Measurements from ENCODE around the gene SLC52A3. TPM values are rescaled to one million over a fixed set of nuclear protein-coding genes. Genes with fewer than 3 reads are reported as not detected.
A peak's percentile ranks its signal among the peaks of the same experiment; 100 is the strongest.

The SLC52A3 gene
- total and polyA plus RNA-seq, 2 of the 13 experiments (the other 11 are each of a cell fraction or from before 2014, with no cell fraction given) = 0.03 TPM; not detected in 1

DNA sequence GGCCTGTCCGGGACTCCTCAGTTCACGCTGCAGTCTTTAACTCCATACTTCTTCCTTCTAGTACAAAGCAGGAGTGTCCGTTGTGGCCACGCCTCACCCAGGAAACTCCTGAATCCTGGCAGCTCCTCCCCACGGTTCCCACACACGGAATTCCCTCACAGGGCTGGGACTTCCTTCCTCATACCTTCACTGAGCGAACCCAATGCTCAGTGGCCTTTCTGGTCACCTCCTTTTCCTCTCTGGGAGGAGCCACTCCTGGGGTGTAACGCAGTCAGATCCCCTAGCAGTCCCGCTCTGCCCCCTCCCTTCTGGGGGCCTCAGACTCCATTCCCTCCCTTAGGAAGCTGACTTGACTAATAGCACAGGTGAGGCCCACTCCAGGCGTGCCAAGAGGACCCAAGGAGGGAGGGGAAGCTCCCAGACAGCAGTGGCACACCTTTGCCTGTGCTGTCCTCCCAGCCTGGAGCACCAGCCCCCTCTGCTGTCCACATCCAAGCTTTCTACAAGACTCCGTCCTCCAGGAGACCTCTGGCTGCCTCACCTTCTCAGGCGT is at the start of gene SLC52A3 (continued):
- TF ChIP-seq, protein P1, sequence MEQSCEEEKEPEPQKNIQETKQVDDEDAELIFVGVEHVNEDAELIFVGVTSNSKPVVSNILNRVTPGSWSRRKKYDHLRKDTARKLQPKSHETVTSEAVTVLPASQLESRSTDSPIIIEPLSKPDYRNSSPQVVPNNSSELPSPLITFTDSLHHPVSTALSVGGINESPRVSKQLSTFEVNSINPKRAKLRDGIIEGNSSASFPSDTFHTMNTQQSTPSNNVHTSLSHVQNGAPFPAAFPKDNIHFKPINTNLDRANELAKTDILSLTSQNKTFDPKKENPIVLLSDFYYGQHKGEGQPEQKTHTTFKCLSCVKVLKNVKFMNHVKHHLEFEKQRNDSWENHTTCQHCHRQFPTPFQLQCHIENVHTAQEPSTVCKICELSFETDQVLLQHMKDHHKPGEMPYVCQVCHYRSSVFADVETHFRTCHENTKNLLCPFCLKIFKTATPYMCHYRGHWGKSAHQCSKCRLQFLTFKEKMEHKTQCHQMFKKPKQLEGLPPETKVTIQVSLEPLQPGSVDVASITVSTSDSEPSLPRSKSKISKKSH (CRISPR knock-in tag; IDR thresholded peaks at IDR 0.05; ENCODE audit: borderline replicate concordance) = peak; percentile 47; the same call in 1 of the 2 replicates
- no peak for TF ChIP-seq ZNF234 (CRISPR knock-in tag; conservative IDR thresholded peaks at IDR 0.05)
- no peak for TF ChIP-seq JDP2 (CRISPR knock-in tag; IDR thresholded peaks at IDR 0.05; ENCODE audit: borderline replicate concordance)
- no peak for TF ChIP-seq TBX3 (IDR thresholded peaks at IDR 0.05; ENCODE audit: borderline replicate concordance)
- no peak for TF ChIP-seq ZNF124 (CRISPR knock-in tag; IDR thresholded peaks at IDR 0.05)
- peak; percentile 26; the same call in 1 of the 2 replicates for TF ChIP-seq SMC3 (IDR thresholded peaks at IDR 0.05; ENCODE audit: low read length)
- TF ChIP-seq HNF1B (CRISPR knock-in tag; IDR thresholded peaks at IDR 0.05) = peak; percentile 46; the same call in 1 of the 2 replicates
- TF ChIP-seq SALL1 (CRISPR knock-in tag; IDR thresholded peaks at IDR 0.05) = peak; percentile 25; the same call in 1 of the 2 replicates
- TF ChIP-seq, protein P2, sequence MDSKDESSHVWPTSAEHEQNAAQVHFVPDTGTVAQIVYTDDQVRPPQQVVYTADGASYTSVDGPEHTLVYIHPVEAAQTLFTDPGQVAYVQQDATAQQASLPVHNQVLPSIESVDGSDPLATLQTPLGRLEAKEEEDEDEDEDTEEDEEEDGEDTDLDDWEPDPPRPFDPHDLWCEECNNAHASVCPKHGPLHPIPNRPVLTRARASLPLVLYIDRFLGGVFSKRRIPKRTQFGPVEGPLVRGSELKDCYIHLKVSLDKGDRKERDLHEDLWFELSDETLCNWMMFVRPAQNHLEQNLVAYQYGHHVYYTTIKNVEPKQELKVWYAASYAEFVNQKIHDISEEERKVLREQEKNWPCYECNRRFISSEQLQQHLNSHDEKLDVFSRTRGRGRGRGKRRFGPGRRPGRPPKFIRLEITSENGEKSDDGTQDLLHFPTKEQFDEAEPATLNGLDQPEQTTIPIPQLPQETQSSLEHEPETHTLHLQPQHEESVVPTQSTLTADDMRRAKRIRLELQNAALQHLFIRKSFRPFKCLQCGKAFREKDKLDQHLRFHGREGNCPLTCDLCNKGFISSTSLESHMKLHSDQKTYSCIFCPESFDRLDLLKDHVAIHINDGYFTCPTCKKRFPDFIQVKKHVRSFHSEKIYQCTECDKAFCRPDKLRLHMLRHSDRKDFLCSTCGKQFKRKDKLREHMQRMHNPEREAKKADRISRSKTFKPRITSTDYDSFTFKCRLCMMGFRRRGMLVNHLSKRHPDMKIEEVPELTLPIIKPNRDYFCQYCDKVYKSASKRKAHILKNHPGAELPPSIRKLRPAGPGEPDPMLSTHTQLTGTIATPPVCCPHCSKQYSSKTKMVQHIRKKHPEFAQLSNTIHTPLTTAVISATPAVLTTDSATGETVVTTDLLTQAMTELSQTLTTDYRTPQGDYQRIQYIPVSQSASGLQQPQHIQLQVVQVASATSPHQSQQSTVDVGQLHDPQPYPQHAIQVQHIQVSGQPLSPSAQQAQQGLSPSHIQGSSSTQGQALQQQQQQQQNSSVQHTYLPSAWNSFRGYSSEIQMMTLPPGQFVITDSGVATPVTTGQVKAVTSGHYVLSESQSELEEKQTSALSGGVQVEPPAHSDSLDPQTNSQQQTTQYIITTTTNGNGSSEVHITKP (CRISPR knock-in tag; IDR thresholded peaks at IDR 0.05; ENCODE audit: low read depth) = 0 out of 2 replicates have a peak, but pooled peaks have one; percentile 36
- 0 out of 2 replicates have a peak, but pooled peaks have one; percentile 39 for TF ChIP-seq ZNF501 (CRISPR knock-in tag; IDR thresholded peaks at IDR 0.05)
- no peak for TF ChIP-seq REXO4 (CRISPR knock-in tag; IDR thresholded peaks at IDR 0.05; ENCODE audit: borderline replicate concordance)
- 0 out of 2 replicates have a peak, but pooled peaks have one; percentile 78 for TF ChIP-seq ZNF572 (CRISPR knock-in tag; IDR thresholded peaks at IDR 0.05)
- TF ChIP-seq, protein P3, sequence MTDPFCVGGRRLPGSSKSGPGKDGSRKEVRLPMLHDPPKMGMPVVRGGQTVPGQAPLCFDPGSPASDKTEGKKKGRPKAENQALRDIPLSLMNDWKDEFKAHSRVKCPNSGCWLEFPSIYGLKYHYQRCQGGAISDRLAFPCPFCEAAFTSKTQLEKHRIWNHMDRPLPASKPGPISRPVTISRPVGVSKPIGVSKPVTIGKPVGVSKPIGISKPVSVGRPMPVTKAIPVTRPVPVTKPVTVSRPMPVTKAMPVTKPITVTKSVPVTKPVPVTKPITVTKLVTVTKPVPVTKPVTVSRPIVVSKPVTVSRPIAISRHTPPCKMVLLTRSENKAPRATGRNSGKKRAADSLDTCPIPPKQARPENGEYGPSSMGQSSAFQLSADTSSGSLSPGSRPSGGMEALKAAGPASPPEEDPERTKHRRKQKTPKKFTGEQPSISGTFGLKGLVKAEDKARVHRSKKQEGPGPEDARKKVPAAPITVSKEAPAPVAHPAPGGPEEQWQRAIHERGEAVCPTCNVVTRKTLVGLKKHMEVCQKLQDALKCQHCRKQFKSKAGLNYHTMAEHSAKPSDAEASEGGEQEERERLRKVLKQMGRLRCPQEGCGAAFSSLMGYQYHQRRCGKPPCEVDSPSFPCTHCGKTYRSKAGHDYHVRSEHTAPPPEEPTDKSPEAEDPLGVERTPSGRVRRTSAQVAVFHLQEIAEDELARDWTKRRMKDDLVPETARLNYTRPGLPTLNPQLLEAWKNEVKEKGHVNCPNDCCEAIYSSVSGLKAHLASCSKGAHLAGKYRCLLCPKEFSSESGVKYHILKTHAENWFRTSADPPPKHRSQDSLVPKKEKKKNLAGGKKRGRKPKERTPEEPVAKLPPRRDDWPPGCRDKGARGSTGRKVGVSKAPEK (CRISPR knock-in tag; IDR thresholded peaks at IDR 0.05; ENCODE audit: borderline replicate concordance) = no peak
- TF ChIP-seq MTA1 (CRISPR knock-in tag; IDR thresholded peaks at IDR 0.05; ENCODE audit: borderline replicate concordance) = 0 out of 2 replicates have a peak, but pooled peaks have one; percentile 37
- TF ChIP-seq, protein P4, sequence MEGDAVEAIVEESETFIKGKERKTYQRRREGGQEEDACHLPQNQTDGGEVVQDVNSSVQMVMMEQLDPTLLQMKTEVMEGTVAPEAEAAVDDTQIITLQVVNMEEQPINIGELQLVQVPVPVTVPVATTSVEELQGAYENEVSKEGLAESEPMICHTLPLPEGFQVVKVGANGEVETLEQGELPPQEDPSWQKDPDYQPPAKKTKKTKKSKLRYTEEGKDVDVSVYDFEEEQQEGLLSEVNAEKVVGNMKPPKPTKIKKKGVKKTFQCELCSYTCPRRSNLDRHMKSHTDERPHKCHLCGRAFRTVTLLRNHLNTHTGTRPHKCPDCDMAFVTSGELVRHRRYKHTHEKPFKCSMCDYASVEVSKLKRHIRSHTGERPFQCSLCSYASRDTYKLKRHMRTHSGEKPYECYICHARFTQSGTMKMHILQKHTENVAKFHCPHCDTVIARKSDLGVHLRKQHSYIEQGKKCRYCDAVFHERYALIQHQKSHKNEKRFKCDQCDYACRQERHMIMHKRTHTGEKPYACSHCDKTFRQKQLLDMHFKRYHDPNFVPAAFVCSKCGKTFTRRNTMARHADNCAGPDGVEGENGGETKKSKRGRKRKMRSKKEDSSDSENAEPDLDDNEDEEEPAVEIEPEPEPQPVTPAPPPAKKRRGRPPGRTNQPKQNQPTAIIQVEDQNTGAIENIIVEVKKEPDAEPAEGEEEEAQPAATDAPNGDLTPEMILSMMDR (CRISPR knock-in tag; IDR thresholded peaks at IDR 0.05) = peak; percentile 87
- TF ChIP-seq ZNF263 (CRISPR knock-in tag; IDR thresholded peaks at IDR 0.05) = peak; percentile 91
